Panc1 (cell line): ENCODE measurements around the gene SARDH.

Experiments
- POLR2AphosphoS5 ChIP-seq: IDR thresholded peaks from 2 replicates; pipeline ENCODE4 v1.6.1; 2012; ENCODE audit warnings: mild to moderate bottlenecking, low read depth, low read length, moderate library complexity
- TF ChIP-seq, protein P1 (sequence below): fragments of 450-650 bp; IDR thresholded peaks from 2 replicates; pipeline ENCODE4 v1.5.1; 2017; ENCODE audit warnings: mild to moderate bottlenecking

- TF ChIP-seq, protein P1, sequence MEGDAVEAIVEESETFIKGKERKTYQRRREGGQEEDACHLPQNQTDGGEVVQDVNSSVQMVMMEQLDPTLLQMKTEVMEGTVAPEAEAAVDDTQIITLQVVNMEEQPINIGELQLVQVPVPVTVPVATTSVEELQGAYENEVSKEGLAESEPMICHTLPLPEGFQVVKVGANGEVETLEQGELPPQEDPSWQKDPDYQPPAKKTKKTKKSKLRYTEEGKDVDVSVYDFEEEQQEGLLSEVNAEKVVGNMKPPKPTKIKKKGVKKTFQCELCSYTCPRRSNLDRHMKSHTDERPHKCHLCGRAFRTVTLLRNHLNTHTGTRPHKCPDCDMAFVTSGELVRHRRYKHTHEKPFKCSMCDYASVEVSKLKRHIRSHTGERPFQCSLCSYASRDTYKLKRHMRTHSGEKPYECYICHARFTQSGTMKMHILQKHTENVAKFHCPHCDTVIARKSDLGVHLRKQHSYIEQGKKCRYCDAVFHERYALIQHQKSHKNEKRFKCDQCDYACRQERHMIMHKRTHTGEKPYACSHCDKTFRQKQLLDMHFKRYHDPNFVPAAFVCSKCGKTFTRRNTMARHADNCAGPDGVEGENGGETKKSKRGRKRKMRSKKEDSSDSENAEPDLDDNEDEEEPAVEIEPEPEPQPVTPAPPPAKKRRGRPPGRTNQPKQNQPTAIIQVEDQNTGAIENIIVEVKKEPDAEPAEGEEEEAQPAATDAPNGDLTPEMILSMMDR = no peak
- no peak for TF ChIP-seq POLR2AphosphoS5
Measured at GRCh38 chr9:133666387-133666786, 71.8 kb downstream of the SARDH start.
